NB4 (cell line): ENCODE results near the gene SLC9A3.

Experiments used
- CTCF ChIP-seq: IDR thresholded peaks from one replicate; pipeline ENCODE4 v1.5.1; 2012; ENCODE audit warnings: low read depth, low read length
- MAX ChIP-seq: IDR thresholded peaks from 2 replicates; pipeline ENCODE4 v1.6.1; 2011; ENCODE audit warnings: low read depth, low read length
- POLR2A ChIP-seq: IDR thresholded peaks from 2 replicates; pipeline ENCODE4 v1.6.1; 2011; ENCODE audit warnings: mild to moderate bottlenecking; ENCODE audit not compliant: insufficient read length; ENCODE audit errors: extremely low read depth

DNA sequence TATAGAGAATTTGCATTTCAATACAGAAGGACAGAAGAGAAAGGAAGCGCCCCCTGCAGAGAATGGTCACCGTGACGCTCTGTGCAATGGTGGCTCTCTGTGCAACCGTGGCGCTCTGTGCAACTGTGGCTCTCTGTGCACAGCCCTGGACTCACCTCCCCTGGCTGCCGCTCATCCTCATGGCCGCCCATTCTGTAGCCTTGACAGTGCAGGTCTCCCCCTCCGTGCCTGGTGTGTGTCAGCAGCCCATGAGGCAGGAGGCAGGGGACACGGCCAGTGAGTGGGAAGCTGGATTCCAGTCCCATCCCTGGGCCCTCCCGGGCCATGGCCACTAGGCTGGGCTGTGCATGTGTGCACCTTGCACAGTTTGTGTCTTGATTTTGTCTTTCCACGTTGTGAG is 69.3 kb downstream of the SLC9A3 start:
- TF ChIP-seq CTCF (no peak), POLR2A (no peak), MAX (no peak)
